Mesendoderm (in vitro differentiated cells): ENCODE results near the gene TSHZ2. TPM values are rescaled to one million over a fixed set of nuclear protein-coding genes. Genes with fewer than 3 reads are reported as not detected.

Experiments used
- small RNA-seq: library from polyadenylated mRNA; stranded (forward); fragments of <200 nt; extraction: miRNeasy Mini kit (QIAGEN cat#:217004); gene quantifications from one replicate; pipeline ENCODE3, GENCODE V24; 2013; ENCODE audit not compliant: insufficient read depth

The TSHZ2 gene

Small RNAs within 50 kb of the gene (small RNA-seq; reads per million reads assigned to genes)
- gene RF00019, result not detected
